Fibroblast of villous mesenchyme (primary cell): ENCODE measurements around the gene LRRC14B. TPM values are rescaled to one million over a fixed set of nuclear protein-coding genes. Genes with fewer than 3 reads are reported as not detected.
A peak's percentile ranks its signal among the peaks of the same experiment; 100 is the strongest.
"Not testable (repeated sequence)": the region's sequence is repeated elsewhere in the genome, so short reads cannot be mapped to it uniquely, and the experiment has no call there.

Experiments
- DNase-seq: peaks from one replicate; pipeline ENCODE4 v3.0.0-alpha.2; 2010; ENCODE audit warnings: low read depth
- H3K4me3 ChIP-seq: 2 replicates; pipeline ENCODE4 v1.5.1; 2011; ENCODE audit warnings: low read depth, mild to moderate bottlenecking, low read length
- total RNA-seq: library from RNA; depleted of rRNA; stranded (reverse); fragments of >200 nt; gene quantifications from 2 replicates; pipeline ENCODE4 v1.2.3, GENCODE V29; 2012
- TF ChIP-seq, protein P1 (sequence below): IDR thresholded peaks from 2 replicates; pipeline ENCODE4 v1.5.1; 2012; ENCODE audit warnings: low read depth, mild to moderate bottlenecking, low read length; ENCODE audit not compliant: insufficient read depth

LRRC14B gene
- total RNA-seq, 1 donor = not detected

DNA sequence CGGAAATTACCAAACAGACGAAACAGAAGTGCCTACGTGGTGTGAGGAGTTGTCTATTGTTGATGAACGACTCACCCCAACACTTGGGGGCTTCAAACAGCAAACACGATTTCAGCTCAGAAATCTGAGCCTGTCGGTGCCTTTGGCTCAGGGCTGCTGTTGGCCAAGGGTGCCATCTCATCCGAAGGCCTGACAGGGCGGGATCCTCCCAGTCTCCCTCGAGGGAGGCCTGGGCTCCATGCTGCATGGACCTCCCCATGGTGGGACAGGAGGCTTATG lies 1.3 kb downstream of the LRRC14B start:
- no peak overlapping the region for H3K4me3 ChIP-seq
- DNase-seq = no peak
- TF ChIP-seq, protein P1, sequence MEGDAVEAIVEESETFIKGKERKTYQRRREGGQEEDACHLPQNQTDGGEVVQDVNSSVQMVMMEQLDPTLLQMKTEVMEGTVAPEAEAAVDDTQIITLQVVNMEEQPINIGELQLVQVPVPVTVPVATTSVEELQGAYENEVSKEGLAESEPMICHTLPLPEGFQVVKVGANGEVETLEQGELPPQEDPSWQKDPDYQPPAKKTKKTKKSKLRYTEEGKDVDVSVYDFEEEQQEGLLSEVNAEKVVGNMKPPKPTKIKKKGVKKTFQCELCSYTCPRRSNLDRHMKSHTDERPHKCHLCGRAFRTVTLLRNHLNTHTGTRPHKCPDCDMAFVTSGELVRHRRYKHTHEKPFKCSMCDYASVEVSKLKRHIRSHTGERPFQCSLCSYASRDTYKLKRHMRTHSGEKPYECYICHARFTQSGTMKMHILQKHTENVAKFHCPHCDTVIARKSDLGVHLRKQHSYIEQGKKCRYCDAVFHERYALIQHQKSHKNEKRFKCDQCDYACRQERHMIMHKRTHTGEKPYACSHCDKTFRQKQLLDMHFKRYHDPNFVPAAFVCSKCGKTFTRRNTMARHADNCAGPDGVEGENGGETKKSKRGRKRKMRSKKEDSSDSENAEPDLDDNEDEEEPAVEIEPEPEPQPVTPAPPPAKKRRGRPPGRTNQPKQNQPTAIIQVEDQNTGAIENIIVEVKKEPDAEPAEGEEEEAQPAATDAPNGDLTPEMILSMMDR = no peak

DNA sequence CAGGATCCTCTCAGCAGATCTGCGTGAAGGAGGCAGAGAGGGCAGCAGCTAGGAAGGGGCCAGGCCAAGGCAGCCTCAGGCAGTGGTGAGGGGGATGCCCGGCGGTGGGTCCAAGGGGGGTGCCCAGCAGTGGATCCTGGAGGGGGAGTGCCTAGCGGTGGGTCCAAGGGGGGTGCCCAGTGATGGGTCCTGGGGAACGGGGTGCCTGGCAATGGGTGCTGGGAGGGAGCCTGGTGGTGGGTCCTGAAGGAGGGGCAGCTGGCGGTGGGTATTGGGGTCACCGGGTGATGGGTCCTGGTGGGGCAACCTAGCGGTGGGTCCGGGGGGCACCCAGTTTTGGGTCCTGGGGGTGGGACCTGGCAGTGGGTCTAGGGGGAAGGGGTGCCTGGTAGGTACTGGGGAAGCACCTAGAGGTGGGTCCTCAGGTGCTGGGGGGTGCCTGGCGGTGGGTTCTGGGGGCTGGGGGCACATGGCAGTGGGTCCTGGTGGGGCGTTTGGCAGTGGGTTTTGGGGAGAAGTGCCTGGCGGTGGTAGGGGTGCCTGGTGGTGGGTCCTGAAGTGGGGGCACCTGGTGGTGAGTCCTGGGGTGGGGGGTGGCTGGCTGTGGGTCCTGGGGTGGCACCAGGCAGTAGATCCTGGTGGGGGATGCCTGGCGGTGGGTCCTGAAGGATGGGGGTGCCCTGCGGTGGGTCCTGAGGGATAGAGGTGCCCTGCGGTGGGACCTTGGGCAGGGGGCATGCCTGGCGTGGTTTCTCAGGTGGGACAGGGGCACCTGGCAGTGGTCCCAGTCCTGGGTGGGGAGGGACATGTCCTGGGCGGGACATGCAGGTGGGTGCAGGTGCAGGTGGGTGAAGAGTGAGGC lies 1.9 kb downstream of the LRRC14B start:
- DNase-seq = no peak
- TF ChIP-seq, protein P1 = no peak
- no peak overlapping the region for H3K4me3 ChIP-seq

DNA sequence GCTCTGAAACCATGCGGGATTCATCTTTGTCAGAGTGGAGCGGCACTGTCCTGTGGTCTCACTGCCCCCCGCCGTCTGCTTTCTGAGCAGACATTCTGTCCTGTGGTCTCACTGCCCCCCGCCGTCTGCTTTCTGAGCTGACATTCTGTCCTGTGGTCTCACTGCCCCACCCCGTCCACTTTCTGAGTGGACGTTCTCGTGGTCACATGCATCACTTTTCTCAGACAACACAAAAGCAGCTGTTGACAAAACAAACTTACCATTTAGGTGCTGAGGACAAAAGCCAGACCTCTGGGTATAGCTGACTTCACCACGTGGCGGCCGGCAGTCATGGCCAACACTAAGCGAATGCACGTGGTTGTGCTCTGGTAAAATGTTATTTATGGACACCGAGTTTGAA lies 2.8 kb downstream of the LRRC14B start:
- TF ChIP-seq, protein P1 = no peak
- H3K4me3 ChIP-seq = no peak overlapping the region
- peak; percentile 17 for DNase-seq

DNA sequence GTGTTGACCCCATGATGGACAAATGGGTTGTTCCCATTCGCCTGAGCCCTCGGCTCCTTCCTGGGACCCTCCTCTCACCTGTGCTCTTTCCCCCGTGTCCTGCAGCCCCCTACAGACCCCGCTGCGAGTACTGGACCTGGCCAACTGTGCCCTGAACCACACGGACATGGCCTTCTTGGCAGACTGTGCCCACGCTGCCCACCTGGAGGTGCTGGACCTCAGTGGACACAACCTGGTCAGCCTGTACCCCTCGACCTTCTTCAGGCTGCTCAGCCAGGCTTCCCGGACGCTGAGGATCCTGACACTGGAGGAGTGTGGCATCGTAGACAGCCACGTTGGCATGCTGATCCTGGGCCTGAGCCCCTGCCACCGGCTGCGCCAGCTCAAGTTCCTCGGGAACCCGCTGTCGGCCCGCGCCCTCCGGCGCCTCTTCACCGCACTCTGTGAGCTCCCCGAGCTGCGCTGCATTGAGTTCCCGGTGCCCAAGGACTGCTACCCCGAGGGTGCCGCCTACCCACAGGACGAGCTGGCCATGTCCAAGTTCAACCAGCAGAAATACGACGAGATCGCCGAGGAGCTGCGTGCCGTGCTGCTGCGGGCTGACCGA lies 3.4 kb downstream of the LRRC14B start:
- H3K4me3 ChIP-seq = no peak overlapping the region
- TF ChIP-seq, protein P1 = no peak
- no peak for DNase-seq

DNA sequence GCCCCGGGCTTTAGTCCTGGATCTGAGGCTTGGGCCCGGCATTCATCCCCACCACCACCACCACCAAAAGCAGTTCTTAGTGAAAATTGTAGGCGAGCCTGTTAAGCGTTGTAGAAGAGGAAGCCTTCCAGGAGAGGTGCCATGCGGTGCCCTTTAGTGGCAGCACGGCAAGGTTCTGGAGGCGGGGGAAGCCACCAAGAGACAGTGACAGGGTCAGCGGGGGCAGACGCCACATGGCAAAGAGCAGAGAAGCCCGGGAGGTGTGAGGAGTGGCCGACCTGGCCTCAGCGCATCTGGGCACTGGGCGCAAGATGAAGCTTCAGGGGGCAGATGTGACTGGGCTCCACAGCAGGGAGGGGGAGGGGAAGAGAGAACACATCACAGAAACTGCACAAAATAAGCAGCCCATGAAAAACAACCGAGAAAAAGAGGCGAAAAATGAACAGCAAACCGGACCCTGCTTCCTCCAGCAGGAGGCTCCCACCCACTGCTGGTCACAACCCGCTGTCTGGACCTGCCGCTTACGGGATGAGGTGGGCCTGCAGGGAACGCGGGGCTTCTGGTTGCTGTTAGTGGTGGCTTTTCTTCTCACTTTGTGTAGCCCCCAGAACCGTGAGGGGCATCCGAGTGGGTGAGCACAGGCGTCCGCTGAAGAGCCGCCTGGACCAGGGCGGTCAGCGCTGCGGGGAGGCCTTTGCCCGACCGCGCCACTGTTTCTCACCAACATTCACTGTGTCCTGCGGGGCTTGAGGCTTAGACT lies 4.3 kb downstream of the LRRC14B start:
- no peak overlapping the region for H3K4me3 ChIP-seq
- DNase-seq = no peak
- TF ChIP-seq, protein P1 = no peak

DNA sequence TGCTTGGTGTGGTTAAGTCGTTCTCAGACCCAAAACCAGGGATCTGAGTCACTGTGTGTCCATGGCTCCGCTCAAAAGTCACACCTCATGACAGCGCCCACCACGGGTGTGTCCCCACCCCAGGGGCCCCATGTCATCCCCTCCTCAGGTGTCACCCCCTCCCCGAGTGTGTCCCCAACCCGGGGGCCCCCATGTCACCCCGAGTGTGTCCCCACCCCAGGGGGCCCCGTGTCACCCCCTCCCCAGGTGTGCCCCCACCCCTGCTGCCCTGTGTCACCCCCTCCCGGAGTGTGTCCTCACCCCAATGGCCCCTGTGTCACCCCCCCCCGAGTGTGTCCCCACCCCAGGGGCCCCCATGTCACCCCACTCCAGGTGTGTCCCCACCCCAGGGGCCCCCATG lies 5.1 kb downstream of the LRRC14B start:
- TF ChIP-seq, protein P1 = no peak
- H3K4me3 ChIP-seq = no peak overlapping the region
- no peak for DNase-seq

DNA sequence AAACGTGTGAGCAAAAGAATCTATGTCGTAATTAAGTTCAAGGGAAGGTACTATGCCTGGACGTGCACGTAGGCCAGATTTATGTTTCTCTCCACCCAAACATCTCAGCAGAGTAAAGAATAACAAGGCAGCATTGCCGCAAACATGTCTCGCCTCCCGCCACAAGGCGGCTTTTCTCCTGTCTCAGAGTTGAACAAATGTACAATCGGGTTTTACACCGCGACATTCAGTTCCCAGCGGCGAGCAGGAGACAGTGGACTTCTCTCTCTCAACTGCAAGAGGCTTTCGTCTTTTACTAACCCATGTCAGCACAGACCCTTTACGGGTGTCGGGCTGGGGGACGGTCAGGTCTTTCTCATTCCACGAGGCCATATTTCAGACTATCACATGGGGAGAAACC lies 5.7 kb downstream of the LRRC14B start:
- peak; percentile 51 for DNase-seq

More for the DNA sequence above, 5.7 kb downstream of the LRRC14B start:
- H3K4me3 ChIP-seq = not testable (repeated sequence)
